Gastroesophageal sphincter (tissue), 3 donors: Measurements from ENCODE around the gene RTN4RL1.

Experiments
- CTCF ChIP-seq, 4 experiments: fragments of 200-600 bp in 2 of 4; fragments of 450-650 bp in 2 of 4; sonication (generic) in 1 of 4; IDR thresholded peaks; one replicate each; pipeline ENCODE4 v1.5.1; 2017 to 2019; ENCODE audit warnings: antibody characterized with exemption in 4 of 4, mild to moderate bottlenecking in 2 of 4, moderate library complexity in 2 of 4
- EP300 ChIP-seq: sonication (generic); formaldehyde crosslinking; IDR thresholded peaks from one replicate; pipeline ENCODE4 v1.6.1; 2017; ENCODE audit warnings: antibody characterized with exemption, mild to moderate bottlenecking
- POLR2A ChIP-seq, 2 donors: fragments of 450-650 bp; IDR thresholded peaks; one replicate each; pipeline ENCODE4 v1.6.1; 2017; ENCODE audit warnings: antibody characterized with exemption in 2 of 2, mild to moderate bottlenecking in 2 of 2, moderate library complexity in 1 of 2
- POLR2AphosphoS5 ChIP-seq: sonication (generic); formaldehyde crosslinking; IDR thresholded peaks from one replicate; pipeline ENCODE4 v1.6.1; 2017; ENCODE audit warnings: antibody characterized with exemption

DNA sequence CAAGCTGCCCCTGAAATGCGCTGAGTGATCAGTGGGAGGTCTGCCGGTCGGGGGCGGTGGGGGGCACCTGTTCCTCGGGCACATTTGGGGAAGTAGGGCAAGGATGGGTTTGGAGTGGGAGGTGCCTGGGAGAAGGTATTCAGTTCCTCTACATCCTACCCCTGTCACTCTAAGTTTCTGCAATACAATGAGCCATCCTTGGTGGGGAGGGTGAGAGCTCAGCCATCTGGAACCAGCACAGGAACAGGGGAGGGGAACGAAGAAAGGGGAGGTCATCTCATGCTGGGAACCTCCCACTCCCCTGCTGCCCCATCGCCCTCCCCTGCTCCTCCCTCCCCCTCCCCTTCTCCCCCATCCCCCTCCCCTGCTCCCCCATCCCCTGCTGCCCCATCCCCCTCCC lies 9.0 kb upstream of the RTN4RL1 start:
- TF ChIP-seq CTCF (IDR thresholded peaks at IDR 0.05): no peak
- no peak for TF ChIP-seq POLR2A (IDR thresholded peaks at IDR 0.05)
- no peak for TF ChIP-seq POLR2AphosphoS5
- TF ChIP-seq EP300: no peak
